GM12878 (cell line): ENCODE measurements around the gene NUP205. TPM values are rescaled to one million over a fixed set of nuclear protein-coding genes. Genes with fewer than 3 reads are reported as not detected.

Experiments
- ATAC-seq: fragments of 200-7000 bp; cut with Tn5 transposase; 3 replicates; pipeline ENCODE4 v1.9.1; 2020; ENCODE audit warnings: mild to moderate bottlenecking, moderate library complexity
- BruUV-seq: library from RNA; stranded (reverse); fragments of 400-500 nt; replicated peaks from 2 replicates; lab custom pipeline; 2021; lab: Mats Ljungman, UMichigan
- CTCF ChIA-PET: fragments of 300-600 bp; sonication (Branson Sonifier 250); formaldehyde crosslinking; extraction: SDS; loops from one replicate; lab custom pipeline; 2021; ENCODE audit warnings: inconsistent platforms; lab: Yijun Ruan, JAX
- POLR2A ChIA-PET: fragments of 350-600 bp; formaldehyde crosslinking; extraction: SDS; loops from one replicate; lab custom pipeline; 2021; ENCODE audit warnings: inconsistent platforms; lab: Charles Lee
- RAD21 ChIA-PET: fragments of 300-600 bp; sonication (Branson Sonifier 250); formaldehyde crosslinking; loops from one replicate; lab custom pipeline; 2023; ENCODE audit warnings: antibody characterized with exemption; ENCODE audit not compliant: unreplicated experiment; lab: Charles Lee
- SMC1A ChIA-PET: fragments of 300-600 bp; sonication (Branson Sonifier 250); formaldehyde crosslinking; loops from one replicate; lab custom pipeline; 2023; ENCODE audit not compliant: unreplicated experiment, uncharacterized antibody; lab: Charles Lee
- DNase-seq: peaks from one replicate; pipeline ENCODE4 v3.0.0-alpha.2; 2011; ENCODE audit warnings: low read depth, low spot score
- FAIRE-seq: peaks from 3 replicates; lab custom pipeline; 2011; peaks lifted over from hg19 to GRCh38; lab: Jason Lieb, UNC
- H2AFZ ChIP-seq: 2 replicates; pipeline ENCODE4 v1.6.0; 2011; ENCODE audit warnings: low read depth, low read length, control low read depth; ENCODE audit not compliant: control insufficient read depth
- H3K27ac ChIP-seq: 2 replicates; pipeline ENCODE4 v1.5.1; 2011; ENCODE audit warnings: control low read depth; ENCODE audit not compliant: control insufficient read depth, insufficient read depth
- H3K27me3 ChIP-seq, 2 experiments: replicated peaks in 1 of 2; 2 replicates each; pipeline versions ENCODE4 v1.6.0 to v1.6.1; 2011; ENCODE audit warnings: low read length in 1 of 2; ENCODE audit not compliant: control insufficient read depth in 2 of 2, insufficient read depth in 2 of 2
- H3K36me3 ChIP-seq, 2 experiments: 2 replicates each; pipeline ENCODE4 v1.5.1; 2011; ENCODE audit warnings: low read length in 1 of 2; ENCODE audit not compliant: control insufficient read depth in 2 of 2, insufficient read depth in 2 of 2
- H3K4me1 ChIP-seq: 2 replicates; pipeline ENCODE4 v1.6.1; 2011; ENCODE audit warnings: mild to moderate bottlenecking, low read length, moderate library complexity, mixed read lengths; ENCODE audit not compliant: control insufficient read depth, insufficient read depth
- H3K4me2 ChIP-seq: 2 replicates; pipeline ENCODE4 v1.6.0; 2011; ENCODE audit warnings: control low read depth; ENCODE audit not compliant: control insufficient read depth, insufficient read depth
- H3K4me3 ChIP-seq: fragments of 200-600 bp; sonication (generic); 2 replicates; pipeline ENCODE4 v1.5.1; 2016
- H3K79me2 ChIP-seq: 2 replicates; pipeline ENCODE4 v1.6.0; 2011; ENCODE audit warnings: low read length; ENCODE audit not compliant: control insufficient read depth, insufficient read depth
- H3K9ac ChIP-seq: 2 replicates; pipeline ENCODE4 v1.8.0; 2011; ENCODE audit warnings: low read length, control low read depth, mixed read lengths; ENCODE audit not compliant: control insufficient read depth, insufficient read depth
- H3K9me3 ChIP-seq: replicated peaks from 3 replicates; pipeline ENCODE4 v1.5.1; 2011; ENCODE audit warnings: mild to moderate bottlenecking, low read length; ENCODE audit not compliant: control insufficient read depth, insufficient read depth
- H4K20me1 ChIP-seq: 2 replicates; pipeline ENCODE4 v1.6.0; 2011; ENCODE audit not compliant: control insufficient read depth, insufficient read depth
- BACH1 ChIP-seq: fragments of 450-650 bp; IDR thresholded peaks from 2 replicates; pipeline ENCODE4 v1.6.1; 2017; ENCODE audit warnings: mild to moderate bottlenecking, borderline replicate concordance
- CHD2 ChIP-seq: IDR thresholded peaks from 2 replicates; pipeline ENCODE4 v1.6.1; 2011; ENCODE audit warnings: low read depth, low read length, improper control_type of control experiment, borderline replicate concordance
- FOXK2 ChIP-seq: fragments of 450-650 bp; IDR thresholded peaks from 2 replicates; pipeline ENCODE4 v1.6.1; 2017; ENCODE audit warnings: mild to moderate bottlenecking, moderate library complexity
- GABPA ChIP-seq: IDR thresholded peaks from 2 replicates; pipeline ENCODE4 v1.6.1; 2014; ENCODE audit warnings: antibody characterized with exemption, low read depth, mild to moderate bottlenecking, inconsistent platforms
- HCFC1 ChIP-seq: fragments of 150-350 bp; IDR thresholded peaks from 2 replicates; pipeline ENCODE4 v1.6.1; 2014; ENCODE audit warnings: low read length
- POLR2AphosphoS2 ChIP-seq: IDR thresholded peaks from 2 replicates; pipeline ENCODE4 v1.6.1; 2011; ENCODE audit warnings: low read depth, mild to moderate bottlenecking, low read length, improper control_type of control experiment, moderate library complexity
- POLR2AphosphoS5 ChIP-seq: IDR thresholded peaks from 2 replicates; pipeline ENCODE4 v1.6.1; 2011; ENCODE audit warnings: mild to moderate bottlenecking, low read length, inconsistent platforms
- RAD21 ChIP-seq: IDR thresholded peaks from 2 replicates; pipeline ENCODE4 v1.6.1; 2011; ENCODE audit warnings: mild to moderate bottlenecking, low read depth, low read length, moderate library complexity; ENCODE audit not compliant: insufficient read depth
- RB1 ChIP-seq: fragments of 450-650 bp; formaldehyde crosslinking; IDR thresholded peaks from 2 replicates; pipeline ENCODE4 v1.6.1; 2017; ENCODE audit warnings: mild to moderate bottlenecking, borderline replicate concordance
- SP1 ChIP-seq: IDR thresholded peaks from one replicate; pipeline ENCODE4 v1.6.1; 2011; ENCODE audit warnings: low read depth, low read length
- TCF3 ChIP-seq: IDR thresholded peaks from 2 replicates; pipeline ENCODE4 v1.6.1; 2012; ENCODE audit warnings: low read depth, mild to moderate bottlenecking, low read length, borderline replicate concordance; ENCODE audit not compliant: insufficient read depth
- YY1 ChIP-seq: IDR thresholded peaks from 2 replicates; pipeline ENCODE4 v1.6.1; 2011; ENCODE audit warnings: low read depth, mild to moderate bottlenecking, low read length
- ZBED1 ChIP-seq: IDR thresholded peaks from 2 replicates; pipeline ENCODE4 v1.6.1; 2016; ENCODE audit warnings: borderline replicate concordance
- whole genome bisulfite sequencing: methylation state at CpG from one replicate; pipeline ENCODE4 v1.1.6; 2016; ENCODE audit warnings: low lambda C conversion rate; ENCODE audit not compliant: insufficient replicate concordance, insufficient coverage; ENCODE audit errors: missing lambda C conversion rate; 5-methylcytosine and 5-hydroxymethylcytosine counted together
- in situ Hi-C: fragments of 300-500 bp; cut with MboI; formaldehyde crosslinking; loops from 9 replicates; pipeline ENCODE4 v1.14.3; 2018; ENCODE audit warnings: mixed read lengths
- intact Hi-C: fragments of 100-400 bp; cut with micrococcal nuclease; formaldehyde crosslinking; loops from one replicate; pipeline ENCODE4 v1.14.2; 2022; ENCODE audit not compliant: unreplicated experiment
- polyA plus RNA-seq, 11 experiments: library from polyadenylated mRNA; depleted of rRNA in 4 of 11; unstranded in 6 of 11; stranded (reverse) in 5 of 11; fragments of >200 nt; fragmentation: Nextera tagmentation in 4 of 11; fragmentation: Illumina TruSeq in 1 of 11; extraction: Ambion mirVana in 4 of 11; extraction: Trizol in 1 of 11; gene quantifications; 1 replicate in 1 of 11; 2 replicates in 10 of 11; pipeline versions ENCODE4 v1.2.1 to v1.2.3, GENCODE V29; 2011 to 2016; ENCODE audit warnings: inconsistent platforms in 2 of 11, missing spikeins in 2 of 11, low read depth in 1 of 11
- total RNA-seq, 4 experiments: library from RNA; depleted of rRNA in 3 of 4; stranded (reverse); fragments of >200 nt in 3 of 4; fragmentation: Illumina TruSeq in 1 of 4; extraction: Trizol in 1 of 4; gene quantifications; 2 replicates each; pipeline versions ENCODE4 v1.2.1 to v1.2.3, GENCODE V29; 2013 to 2021
- TF ChIP-seq, protein P1 (sequence below), 3 experiments: IDR thresholded peaks in 2 of 3; conservative IDR thresholded peaks in 1 of 3; 2 replicates each; pipeline ENCODE4 v1.5.1; 2011; ENCODE audit warnings: low read depth in 3 of 3, low read length in 3 of 3, mild to moderate bottlenecking in 3 of 3, control low read depth in 2 of 3, moderate library complexity in 2 of 3, inconsistent platforms in 1 of 3, mixed read lengths in 1 of 3; ENCODE audit not compliant: control insufficient read depth in 2 of 3, insufficient read depth in 1 of 3; ENCODE audit errors: extremely low read depth in 1 of 3
- TF ChIP-seq, protein P2 (sequence below): IDR thresholded peaks from 2 replicates; pipeline ENCODE4 v1.6.1; 2011; ENCODE audit warnings: low read depth, low read length, improper control_type of control experiment, borderline replicate concordance
- TF ChIP-seq, protein P3 (sequence below): fragments of 450-650 bp; IDR thresholded peaks from 2 replicates; pipeline ENCODE4 v1.6.1; 2017; ENCODE audit warnings: low read depth, mild to moderate bottlenecking, moderate library complexity

NUP205 gene
- total and polyA plus RNA-seq, 10 of the 15 experiments (the other 5 are each of a cell fraction or from before 2014, with no cell fraction given), result 41.4 to 110 (median 85.9) TPM

DNA sequence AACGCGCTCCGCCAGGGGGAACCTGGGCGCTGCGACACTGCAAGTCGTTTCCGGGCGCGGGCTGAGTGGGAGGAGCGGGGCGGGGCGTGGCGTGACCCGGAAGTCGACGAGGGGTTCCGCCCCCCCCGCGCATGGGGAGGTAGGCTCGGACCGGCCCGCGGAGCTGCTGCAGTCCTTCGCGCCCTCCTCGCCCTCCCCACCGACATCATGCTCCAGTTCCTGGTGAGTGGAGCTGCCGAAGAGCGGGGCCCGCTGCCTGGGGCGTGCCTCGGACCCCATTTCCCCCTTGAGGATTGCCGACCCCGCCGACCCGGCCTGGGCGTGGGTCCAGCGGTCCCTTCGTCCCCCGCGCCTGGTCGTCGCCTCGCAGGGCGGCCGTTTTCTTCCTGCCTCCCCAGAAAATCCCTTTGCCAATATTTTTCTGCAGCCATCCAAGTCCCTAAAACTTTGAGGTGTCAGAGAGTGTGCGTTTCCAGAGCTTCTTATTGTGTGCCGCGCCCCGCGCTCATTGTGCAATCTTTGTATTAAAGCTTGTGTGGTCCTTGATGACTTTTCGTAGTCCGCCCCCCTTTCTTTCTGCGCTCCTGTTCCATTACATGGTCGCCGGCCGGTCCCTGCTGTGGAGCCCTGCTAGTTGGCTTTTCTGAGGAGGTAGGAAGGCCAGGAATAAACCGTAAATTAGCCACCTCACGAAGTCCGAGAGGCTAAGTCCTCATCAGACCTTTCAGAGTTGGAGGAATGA lies 104.8 kb downstream of the NUP205 start, which contains the start of gene STMP1:
TSS of gene STMP1 (plus strand) at position 142 of the 742 bp plus-strand sequence.
- peaks cover 2% of the 10 kb centered on the region; the same call in 1 of the 2 replicates for H3K4me1 ChIP-seq
- BruUV-seq, result no TSS peak
- in situ Hi-C loops, result loop anchor here (10.0 kb wide), 1 partner anchor 312 kb away; the partner anchor contains the start of gene MTPN
- FAIRE-seq (peak; percentile 84), DNase-seq (peak; percentile 66), ATAC-seq (peak; percentile 93)
- H3K4me2 ChIP-seq, result peak within 1 kb of the TSS; percentile 94
- RAD21 ChIA-PET, result interaction anchor here (0.7 to 1.3 kb wide), 5 partner anchors 8 to 382 kb away, joined by 3 to 7 read pairs (median 3); no protein-coding TSS in a partner anchor
- intact Hi-C loops, result loop anchor here (5.0 to 10.0 kb wide), 2 partner anchors 150 to 312 kb away; partner anchors contain the start of genes CNOT4 and MTPN
- under 1% methylated on average over 48 of the region's 60 CpGs for WGBS
- H4K20me1 ChIP-seq, result no peaks in the 10 kb centered on the region
- no peaks in the 10 kb centered on the region; a peak in 1 of 4 replicates for H3K36me3 ChIP-seq
- H3K4me3 ChIP-seq, result peak within 1 kb of the TSS; percentile 100
- CTCF ChIA-PET, result interaction anchor here (0.7 to 10.3 kb wide), 9 partner anchors 11 to 1709 kb away, joined by 3 to 89 read pairs (median 3); no protein-coding TSS in a partner anchor
- H3K27ac ChIP-seq, result peak within 1 kb of the TSS; percentile 68
- peak within 1 kb of the TSS; percentile 97 for H2AFZ ChIP-seq
- H3K27me3 ChIP-seq, result no peaks in the 10 kb centered on the region
- H3K9ac ChIP-seq, result peak within 1 kb of the TSS; percentile 92
- SMC1A ChIA-PET, result interaction anchor here (3.5 kb wide), 1 partner anchor 10 kb away, joined by 21 read pairs; no protein-coding TSS in a partner anchor
- H3K9me3 ChIP-seq, result no peaks in the 10 kb centered on the region
- H3K79me2 ChIP-seq, result peaks cover 21% of the 10 kb centered on the region
- POLR2A ChIA-PET, result interaction anchor here (0.6 to 3.6 kb wide), 4 partner anchors 9 to 320 kb away, joined by 3 to 17 read pairs (median 4); no protein-coding TSS in a partner anchor
- TF ChIP-seq, protein P1, sequence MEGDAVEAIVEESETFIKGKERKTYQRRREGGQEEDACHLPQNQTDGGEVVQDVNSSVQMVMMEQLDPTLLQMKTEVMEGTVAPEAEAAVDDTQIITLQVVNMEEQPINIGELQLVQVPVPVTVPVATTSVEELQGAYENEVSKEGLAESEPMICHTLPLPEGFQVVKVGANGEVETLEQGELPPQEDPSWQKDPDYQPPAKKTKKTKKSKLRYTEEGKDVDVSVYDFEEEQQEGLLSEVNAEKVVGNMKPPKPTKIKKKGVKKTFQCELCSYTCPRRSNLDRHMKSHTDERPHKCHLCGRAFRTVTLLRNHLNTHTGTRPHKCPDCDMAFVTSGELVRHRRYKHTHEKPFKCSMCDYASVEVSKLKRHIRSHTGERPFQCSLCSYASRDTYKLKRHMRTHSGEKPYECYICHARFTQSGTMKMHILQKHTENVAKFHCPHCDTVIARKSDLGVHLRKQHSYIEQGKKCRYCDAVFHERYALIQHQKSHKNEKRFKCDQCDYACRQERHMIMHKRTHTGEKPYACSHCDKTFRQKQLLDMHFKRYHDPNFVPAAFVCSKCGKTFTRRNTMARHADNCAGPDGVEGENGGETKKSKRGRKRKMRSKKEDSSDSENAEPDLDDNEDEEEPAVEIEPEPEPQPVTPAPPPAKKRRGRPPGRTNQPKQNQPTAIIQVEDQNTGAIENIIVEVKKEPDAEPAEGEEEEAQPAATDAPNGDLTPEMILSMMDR (IDR thresholded peaks at IDR 0.05 in 2 of 3, conservative IDR thresholded peaks at IDR 0.05 in 1 of 3; ENCODE audit: control insufficient read depth in 2 of 3, extremely low read depth in 1 of 3, insufficient read depth in 1 of 3, low read depth in 3 of 3, low read length in 3 of 3), result peak in 2 of 3 experiments; percentile 74 to 78; a peak in 4 of 6 replicates
- TF ChIP-seq HCFC1 (peak; percentile 60; the same call in 1 of the 2 replicates), CHD2 (peak; percentile 44; the same call in 1 of the 2 replicates), BACH1 (peak; percentile 67), ZBED1 (peak; percentile 27; the same call in 1 of the 2 replicates), FOXK2 (no peak), YY1 (peak; percentile 77), SP1 (peak; percentile 34), RB1 (peak; percentile 87), POLR2AphosphoS5 (peak; percentile 84), GABPA (peak; percentile 91), POLR2AphosphoS2 (peak; percentile 85), RAD21 (peak; percentile 47), TCF3 (0 out of 2 replicates have a peak, but pooled peaks have one; percentile 70)
- TF ChIP-seq, protein P2, sequence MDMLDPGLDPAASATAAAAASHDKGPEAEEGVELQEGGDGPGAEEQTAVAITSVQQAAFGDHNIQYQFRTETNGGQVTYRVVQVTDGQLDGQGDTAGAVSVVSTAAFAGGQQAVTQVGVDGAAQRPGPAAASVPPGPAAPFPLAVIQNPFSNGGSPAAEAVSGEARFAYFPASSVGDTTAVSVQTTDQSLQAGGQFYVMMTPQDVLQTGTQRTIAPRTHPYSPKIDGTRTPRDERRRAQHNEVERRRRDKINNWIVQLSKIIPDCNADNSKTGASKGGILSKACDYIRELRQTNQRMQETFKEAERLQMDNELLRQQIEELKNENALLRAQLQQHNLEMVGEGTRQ, result no peak
- TF ChIP-seq, protein P3, sequence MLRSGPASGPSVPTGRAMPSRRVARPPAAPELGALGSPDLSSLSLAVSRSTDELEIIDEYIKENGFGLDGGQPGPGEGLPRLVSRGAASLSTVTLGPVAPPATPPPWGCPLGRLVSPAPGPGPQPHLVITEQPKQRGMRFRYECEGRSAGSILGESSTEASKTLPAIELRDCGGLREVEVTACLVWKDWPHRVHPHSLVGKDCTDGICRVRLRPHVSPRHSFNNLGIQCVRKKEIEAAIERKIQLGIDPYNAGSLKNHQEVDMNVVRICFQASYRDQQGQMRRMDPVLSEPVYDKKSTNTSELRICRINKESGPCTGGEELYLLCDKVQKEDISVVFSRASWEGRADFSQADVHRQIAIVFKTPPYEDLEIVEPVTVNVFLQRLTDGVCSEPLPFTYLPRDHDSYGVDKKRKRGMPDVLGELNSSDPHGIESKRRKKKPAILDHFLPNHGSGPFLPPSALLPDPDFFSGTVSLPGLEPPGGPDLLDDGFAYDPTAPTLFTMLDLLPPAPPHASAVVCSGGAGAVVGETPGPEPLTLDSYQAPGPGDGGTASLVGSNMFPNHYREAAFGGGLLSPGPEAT, result peak; percentile 25; the same call in 1 of the 2 replicates
